Stimulated activated CD8-positive, alpha-beta memory T cell treated with anti-CD3 and anti-CD28 coated beads, Interleukin-15, amount 100 ng/mL, for 24 hours (primary cell): ENCODE data around the gene SLC2A1.

Experiments
- DNase-seq: peaks from one replicate; pipeline ENCODE4 v3.0.0-alpha.2; 2020; ENCODE audit warnings: low read depth

SLC2A1 gene

DNA sequence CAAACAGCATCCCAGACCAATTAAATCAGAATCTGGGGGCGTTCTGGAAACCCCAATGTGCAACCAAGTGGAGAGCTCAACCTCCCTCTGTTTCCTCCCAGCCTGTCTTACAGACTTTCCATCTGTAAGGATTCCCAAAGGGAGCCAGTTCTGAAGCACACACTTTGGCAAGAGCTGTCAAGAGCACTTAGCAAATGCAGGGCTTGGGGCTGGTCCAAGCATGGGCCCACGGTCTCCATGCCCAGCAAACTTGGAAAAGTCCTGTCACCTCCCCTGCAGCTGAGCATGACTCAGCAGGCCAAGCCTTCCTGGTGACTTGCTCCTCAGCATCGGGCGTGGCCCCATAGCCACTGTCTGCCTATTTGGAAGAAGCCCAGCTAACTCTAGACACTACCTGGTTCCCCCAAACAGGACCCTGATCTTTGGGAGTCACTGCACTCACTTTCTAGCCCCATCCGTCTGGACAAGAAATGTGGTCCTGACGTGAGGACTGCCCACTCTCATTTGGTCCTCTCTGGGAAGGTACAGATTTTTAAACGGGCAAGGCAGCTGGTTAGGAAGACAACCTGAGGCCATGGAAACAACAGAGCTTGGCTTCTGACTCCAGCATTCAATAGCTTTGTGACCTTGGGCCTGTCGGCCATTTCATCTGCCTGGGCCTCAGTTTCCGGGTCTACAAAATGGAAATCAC, 16.9 kb downstream of the SLC2A1 start:
- DNase-seq = no peak

DNA sequence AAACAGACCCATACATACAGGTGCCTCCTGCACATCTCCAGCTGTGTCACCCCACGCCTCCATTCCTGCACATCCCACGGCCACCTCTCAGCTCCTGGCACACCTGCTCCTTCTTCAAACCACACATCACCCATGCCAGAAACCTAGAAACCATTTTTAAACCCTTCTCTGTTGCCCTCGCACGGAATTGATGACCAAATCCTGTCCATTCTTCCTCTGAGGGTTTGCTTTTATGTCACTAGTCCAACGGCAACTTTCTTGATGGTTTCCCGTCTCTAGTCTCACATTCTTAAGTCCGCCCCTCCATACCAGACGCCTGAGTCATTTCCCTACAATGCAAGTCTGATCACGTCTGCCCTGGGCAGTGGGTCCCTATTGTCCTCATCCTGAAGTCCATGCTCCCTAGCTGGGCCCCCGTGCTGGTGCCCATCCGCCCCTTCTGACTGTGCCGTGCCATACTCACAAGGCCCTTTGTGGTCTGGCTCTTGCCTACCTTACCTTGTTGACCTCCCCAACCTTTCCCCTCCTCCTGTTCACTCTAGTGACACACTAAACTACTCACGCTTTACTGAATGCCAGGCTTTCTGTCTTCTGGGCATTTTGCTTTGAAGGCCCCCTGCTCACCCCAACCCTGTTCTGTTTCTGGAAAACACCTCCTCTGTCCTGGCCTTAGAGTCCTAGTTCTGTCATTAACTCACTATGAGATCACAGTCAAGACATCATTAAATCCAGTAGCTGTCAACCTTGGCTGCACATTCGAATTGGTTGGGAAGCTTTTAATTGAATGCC, 17.6 kb downstream of the SLC2A1 start:
- no peak for DNase-seq

DNA sequence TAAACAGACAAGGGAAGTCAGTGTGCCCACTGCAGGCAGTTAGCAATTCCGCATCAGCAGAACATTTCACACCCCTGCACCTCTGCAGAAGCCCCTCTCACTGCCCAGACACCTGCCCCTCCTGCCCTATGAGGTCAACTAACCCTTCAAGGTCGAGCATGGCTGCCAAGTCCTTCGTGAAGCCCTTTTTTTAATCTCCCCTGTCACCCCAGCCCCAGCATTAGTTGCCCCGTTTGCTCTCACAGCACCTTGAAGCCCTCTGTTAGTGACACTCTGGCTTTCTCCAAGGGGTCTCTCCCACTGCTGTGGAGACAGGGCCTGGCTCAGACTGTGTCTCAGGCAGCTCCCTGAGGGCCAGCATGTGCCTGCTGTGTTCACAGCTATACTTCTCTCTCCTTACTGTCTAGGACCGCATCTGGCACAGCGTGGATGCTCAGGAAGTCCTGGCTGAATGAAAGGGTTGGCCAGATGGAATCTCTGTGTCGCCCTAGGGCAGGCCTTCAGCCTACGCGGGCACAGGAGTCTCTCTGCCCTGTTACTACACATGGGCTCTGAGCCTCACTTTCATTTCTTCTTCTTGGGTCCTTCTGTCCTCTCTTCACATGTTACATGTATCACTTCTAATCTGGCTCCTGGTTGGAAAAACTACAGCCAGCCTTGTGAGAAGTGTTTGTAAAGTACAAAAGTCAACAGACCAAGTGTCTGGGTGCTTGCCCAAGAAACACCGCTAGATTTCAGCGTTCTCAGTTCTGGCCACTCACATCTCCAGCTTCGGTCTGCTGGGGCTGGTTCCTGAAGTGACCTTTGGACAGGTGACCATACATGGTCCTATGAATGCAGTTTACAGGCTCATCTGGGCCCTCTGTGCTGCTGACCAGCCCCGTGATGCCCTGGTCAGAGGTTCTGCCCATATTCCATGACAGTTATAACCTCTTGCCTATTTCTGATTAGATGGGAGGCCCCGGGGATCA, 19.7 kb downstream of the SLC2A1 start:
- no peak for DNase-seq

DNA sequence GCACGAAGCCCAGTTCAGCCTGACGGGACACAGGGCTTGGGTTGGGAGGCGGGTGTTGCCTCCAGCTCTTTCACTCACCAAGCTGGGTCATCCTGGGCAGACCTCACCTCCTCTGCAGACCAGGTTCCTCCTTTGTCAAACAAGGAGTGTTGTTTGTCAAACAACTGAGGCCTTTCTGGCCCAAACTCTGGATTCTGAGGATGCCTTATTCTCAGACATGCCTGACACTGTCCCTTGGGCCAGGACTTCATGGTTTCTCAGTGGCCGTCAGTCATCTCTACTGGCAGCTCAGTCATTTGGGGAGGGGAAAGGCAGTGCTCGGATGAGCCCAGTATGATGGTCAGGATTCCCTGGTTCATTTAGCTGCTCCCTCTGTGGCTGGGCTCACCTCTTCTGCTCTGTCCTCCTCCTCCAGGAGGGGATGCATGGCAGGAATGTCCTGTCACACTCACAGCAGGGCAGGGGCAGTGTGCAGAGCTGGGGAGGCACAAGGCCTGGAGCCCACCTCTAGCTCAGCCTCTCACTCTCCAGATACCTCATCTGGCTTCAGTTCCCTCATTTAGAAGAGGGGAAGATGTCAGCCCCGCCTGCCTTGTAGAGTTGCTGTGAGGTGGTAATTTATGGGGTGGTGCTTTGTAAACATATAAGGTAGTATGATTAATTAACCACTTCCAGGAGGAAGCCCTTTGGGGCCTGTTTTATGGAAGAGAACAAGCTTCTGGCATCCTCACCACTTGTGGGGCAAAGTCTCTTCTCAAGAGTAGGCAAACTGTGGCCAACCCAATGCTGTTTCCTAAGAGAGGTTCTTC, 20.6 kb downstream of the SLC2A1 start:
- DNase-seq = no peak

DNA sequence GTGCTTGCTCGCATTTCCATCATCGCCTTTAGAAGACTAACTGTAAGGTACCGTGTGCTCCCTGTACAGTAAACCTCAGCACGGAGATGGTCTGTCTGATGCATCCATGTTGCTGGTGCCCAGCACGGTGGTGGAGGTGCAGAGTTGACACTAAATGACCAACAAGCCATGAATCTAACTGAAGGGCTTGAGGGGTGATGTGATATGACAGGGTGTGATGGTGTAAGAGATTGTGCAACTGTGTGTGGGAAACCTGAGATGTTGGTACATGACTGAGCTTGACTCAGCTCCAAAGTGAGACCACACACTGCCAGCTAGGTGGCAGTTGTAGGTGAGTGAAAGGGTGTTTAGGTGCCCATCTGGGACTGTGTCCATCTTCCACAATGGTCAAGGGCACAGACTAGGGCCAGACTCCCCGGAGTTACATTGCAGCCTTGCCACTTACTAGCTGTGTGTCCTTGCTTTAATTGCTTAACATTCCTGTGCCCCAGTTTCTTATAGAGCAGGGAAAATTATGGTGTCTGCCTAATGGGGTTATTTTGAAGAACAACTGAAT, 21.4 kb downstream of the SLC2A1 start:
- no peak for DNase-seq

DNA sequence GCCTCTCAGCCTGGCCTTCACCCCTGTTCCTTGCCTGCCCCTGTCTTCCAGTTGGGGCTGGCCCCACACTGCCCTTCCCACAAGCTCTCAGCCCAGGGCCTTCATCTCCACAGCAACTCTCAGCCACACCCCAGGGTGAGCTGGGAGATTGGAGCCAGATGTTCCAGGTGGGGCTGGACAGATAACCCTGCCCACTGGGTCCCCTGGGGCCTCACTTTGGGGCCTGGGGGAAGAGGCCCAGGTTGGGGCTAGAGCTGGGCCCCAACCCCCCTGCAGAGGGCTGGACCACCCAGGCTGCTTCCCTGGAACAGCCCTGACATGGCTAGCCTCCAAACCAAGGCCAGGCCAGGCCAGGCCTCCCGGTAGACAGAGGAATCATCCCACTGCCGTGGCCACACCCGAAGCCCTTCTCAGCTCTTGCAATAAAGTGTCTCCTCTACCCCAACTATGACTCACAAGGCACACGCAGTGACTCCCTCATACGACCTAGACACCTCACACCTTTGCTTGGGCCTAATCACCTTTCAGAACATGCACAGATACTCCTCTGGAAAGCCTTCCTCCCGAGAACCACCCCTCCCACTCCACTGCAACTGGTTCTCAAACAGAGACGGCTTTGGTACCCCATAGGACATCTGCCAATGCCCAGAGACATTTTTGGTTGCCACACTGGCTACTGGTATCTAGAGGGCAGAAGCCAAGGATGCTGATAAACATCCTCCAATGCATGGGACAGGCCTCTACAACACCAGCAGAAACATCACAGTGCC, 22.2 kb downstream of the SLC2A1 start:
- no peak for DNase-seq

DNA sequence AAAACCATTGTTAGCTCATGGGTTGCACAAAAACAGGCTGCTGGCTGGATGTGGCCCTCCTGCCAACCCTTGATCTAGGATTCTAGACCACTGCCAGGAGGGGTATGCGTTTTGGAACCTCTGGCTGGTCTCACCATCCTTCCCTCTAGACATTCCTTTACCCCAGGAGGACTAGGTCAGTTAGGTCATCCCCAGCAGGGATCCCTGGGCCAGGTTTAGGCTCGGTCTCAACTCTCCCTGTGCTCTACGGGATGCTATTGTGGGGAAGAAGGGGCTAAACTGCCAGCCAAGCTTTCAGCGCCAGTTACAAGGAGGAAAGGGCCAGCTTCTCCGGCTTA, 22.7 kb downstream of the SLC2A1 start:
- DNase-seq = no peak

DNA sequence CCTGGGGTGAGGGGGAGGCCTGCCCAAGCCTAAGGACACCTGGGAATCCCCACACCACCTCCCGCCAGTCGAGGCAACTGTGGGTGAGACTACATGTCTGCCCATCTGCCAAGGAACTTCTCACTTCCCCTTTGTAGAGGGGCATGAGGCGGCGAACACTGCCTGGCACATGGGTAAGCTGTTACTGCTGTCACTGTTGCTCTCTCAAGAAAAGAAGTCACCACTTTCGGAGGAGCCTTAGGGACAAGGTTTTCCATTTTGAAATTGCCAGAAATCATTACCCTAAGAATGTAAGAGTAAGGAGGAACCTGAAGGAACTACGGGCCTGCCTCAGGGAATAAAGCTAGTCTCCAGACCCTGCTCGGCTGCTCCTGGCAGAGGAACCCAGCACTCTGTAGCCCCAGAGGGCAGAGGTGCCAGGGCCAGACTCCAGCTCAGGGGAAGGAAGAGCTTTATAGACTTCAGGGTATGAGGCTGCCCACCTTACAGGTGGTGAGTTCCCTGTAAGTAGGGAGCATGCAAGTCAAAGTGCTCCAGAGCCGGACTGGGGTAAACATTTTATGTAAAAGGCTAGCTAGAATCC, 23.3 kb downstream of the SLC2A1 start:
- DNase-seq = no peak

DNA sequence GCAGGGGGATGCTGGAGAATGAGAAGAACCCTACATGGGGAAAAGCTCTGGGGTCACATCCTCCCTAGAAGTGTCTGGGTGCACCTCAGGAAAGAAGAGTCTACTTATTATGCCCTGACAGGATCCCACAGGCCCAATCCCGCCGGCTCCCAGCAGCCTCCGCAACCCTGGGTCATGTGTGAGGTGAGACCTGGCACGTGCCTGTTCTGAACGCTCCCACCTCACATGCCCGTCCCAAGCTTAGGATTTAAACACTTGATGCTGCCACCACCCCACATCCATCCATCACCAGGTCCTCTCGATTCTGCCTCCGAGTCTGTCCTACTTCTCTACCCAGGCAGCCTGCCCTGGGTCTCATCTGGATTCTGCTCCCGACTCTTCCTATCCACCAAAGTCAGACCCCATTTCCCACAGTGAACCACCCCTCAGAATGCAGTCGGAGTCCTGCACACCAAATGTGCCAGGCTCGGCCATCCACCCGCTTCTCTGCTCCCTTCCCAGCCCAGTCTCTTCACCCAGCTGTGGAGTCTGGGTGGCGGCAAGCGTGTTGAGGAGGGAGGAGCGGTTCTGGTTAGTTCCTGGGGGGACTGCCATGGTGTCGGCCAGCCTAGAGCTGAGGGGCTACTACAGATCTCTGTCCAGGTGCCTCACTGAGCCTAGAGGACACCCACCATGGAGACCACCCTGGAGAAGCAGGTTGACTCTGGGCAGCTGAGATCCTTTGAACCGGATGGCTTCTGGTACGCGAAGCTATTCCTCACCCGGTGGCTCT, 23.9 kb downstream of the SLC2A1 start:
- DNase-seq = no peak

DNA sequence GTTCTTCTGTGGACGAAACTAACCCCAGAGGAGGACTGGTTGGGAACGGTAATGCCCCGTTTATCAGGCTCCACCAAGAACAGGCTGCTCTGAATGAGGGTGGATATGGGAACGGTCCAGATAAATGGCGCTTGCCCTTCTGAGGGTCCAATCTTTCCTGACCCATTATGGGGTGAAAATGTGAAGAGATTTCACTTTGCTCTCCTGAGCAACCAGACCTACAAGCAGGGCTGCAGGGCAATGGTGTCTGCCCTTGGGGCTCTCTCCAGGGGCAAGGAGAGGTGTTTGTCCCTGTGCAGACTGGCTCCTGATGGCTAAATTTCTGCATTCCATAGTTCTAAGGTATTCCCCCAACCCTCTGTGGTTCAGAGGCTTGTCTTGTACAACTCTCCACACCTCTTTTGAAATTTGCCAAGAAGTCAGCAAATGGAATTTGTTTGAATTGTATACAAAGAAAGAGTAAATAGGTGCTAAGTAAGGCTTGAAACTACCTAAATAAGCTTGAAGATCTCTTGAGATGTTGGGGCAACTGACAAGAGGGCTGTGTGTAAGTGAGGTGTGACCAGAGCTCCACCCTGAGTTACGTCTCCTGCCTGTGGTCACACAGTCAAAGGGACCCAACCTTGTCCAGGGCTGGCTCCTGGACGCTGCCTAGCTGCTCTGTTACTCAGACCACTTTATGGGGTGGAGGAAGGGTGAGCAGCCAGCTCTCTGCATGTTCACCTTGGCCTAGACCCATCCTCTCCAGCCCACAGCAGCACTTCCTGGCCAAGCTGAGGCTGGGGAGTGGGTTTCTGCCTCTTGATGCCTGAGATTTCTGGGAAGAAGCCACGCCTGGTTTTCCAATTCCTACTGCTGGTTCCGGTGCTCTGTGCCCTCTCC, 24.8 kb downstream of the SLC2A1 start:
- no peak for DNase-seq

DNA sequence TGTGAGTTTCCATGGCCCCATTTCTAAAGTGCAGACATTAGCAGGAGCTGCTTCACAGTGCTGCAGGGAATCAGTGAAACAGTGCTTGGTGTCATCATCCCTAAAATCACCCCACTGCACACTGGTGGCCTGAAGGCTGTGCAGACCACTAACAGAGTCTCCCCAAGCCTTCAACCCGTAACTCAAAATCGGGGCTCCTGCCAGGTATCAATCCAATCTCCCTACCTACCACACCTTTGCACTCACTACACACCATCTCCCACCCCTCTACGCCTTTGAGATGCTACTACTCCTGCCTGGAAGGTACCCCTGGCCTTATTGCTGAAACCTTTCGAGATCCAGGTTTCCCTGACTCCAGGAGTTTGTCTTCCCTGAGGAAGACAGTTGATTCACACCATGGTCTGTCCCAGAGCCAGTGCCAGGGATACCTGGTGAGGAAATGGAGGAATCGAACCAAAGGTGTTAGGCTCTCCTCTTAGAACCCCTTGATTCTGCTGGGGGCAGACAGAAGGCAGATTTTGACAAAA, 25.5 kb downstream of the SLC2A1 start:
- no peak for DNase-seq

DNA sequence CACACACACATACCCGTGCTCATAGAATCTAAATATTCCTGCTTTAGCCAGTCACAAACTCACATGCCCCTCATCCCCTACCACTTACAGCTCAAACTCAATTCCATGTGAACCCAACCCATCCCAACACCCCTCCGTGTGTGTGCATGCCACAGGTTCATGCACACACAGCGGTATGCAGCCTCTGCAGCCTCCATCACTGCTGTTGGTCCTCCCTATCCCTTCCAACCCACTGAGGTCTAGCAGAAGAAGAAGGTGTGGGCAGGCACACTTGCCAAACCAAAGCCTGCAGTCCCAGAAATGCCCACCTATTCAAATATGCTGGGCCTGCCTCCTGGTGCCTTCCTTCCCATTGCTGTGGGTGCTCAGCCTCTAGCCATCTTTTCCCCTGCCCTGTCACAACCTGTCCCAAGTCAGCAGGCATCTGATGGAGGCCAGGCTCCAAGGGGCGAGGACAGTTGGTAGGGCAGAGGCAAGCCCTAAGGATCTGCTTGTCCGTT, 26.2 kb downstream of the SLC2A1 start:
- DNase-seq = no peak

DNA sequence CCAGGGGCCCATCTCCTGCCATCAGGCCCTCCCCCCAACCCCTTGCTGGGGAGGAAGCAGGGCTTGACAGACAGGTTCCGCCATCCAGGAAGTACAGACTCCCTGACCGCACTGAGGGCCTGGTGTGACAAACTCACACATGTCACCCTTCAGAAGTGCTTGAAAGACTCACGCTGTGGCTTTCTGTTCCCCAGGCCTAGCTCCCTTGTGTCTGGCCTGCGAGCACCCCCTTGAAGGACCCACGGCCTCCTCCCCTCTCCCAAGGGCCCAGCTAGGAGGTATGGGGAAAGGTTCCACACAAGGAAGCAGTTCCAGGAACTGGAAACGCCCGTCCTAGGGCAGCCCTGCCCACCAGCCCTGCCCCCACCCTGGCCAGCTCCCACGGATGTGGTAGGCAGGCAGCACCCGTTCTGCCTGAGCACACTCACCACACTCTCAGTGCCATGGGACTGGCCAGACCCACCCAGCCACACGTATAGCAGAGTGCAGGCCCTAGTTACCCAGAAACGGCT, 26.7 kb downstream of the SLC2A1 start:
- peak; percentile 39 for DNase-seq

DNA sequence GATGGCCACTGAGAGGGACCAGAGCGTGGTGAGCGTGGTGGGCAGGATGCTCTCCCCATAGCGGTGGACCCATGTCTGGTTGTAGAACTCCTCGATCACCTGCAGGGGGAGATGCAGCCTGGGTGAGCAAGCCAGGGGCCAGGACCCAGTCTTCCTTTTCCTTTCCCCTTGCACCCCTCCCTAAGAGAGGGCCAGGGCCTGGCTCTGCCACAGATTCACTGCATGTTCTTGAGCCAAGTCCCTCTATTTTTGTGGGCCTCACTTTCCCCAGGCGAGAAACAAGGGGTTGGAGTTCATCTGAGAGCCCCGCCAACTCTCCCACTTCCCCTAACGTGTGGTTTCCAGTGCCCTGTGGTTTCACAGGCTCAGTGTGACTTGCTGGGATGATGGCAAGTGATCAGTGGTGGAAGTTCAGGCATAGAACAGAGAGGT, 27.5 kb downstream of the SLC2A1 start:
- no peak for DNase-seq

DNA sequence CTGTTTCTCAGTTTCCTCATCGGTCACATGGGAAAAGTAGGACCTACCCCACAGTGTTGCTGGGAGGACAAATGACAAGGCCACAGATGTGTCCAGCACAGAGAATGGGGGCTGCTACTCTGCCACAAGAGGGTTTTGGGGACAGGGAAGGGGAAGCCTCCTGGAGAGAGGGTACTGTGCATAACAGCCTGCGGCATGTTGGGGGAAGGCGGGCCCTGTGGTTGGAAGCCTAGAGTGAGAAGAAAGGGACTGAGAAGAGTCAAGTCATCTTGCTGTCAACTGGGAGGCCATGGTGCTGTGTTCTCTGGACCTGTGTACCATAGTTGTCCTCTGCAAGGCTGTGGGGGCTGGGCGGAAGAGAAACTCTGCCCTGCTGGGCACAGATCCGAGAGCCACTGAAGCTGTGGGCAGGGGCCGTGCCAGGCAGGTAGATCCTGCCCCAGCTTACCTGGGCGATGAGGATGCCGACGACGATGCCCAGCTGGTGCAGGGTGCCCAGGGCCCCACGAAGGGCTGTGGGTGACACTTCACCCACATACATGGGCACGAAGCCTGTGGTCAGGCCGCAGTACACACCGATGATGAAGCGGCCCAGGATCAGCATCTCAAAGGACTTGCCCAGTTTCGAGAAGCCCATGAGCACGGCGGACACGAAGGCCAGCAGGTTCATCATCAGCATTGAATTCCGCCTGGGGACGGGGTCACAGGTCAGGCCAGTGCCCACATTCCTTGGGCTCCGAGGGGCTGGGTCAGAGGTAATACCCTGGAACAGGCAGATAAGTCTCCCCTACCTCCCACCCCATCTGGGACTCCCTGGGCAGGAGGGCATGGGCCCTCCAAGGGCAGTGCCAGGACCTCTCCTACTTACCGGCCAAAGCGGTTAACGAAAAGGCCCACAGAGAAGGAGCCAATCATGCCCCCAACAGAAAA, 28.2 kb downstream of the SLC2A1 start:
- no peak for DNase-seq

DNA sequence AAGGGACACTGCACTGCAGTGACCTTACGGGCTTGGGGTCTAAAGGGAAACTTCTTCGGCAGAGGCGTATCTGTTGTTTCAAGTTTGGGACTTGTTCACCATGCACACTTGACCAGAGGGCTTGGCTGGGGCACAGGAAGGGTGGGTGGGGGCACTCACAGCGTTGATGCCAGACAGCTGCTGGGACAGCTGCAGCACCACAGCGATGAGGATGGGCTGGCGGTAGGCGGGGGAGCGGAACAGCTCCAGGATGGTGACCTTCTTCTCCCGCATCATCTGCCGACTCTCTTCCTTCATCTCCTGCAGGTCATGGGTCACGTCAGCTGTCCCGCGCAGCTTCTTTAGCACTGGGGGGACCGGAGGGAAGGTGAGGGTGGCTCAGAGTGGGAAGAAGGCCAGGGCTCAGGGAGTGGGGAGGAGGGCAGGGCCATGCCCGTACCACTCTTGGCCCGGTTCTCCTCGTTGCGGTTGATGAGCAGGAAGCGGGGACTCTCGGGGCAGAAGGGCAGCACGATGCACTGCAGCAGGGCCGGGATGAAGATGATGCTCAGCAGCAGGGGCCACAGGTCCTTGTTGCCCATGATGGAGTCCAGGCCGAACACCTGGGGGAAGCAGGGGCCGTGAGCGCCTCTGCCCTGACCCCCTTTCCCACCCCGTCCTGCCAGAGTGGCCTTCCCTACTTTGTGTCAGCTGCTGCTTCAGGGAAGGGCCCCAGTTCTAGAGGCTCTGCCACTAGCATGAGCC, 29.1 kb downstream of the SLC2A1 start:
- DNase-seq = no peak
